Body of pancreas (tissue), 4 donors: ENCODE data around the gene CAMTA1.

Experiments
- POLR2A ChIP-seq, 3 donors: fragments of 450-650 bp; IDR thresholded peaks; one replicate each; pipeline ENCODE4 v1.6.1; 2016; ENCODE audit warnings: antibody characterized with exemption in 3 of 3, mild to moderate bottlenecking in 2 of 3
- TF ChIP-seq, protein P1 (sequence below), 7 experiments: fragments of 450-650 bp in 4 of 7; fragments of 200-600 bp in 3 of 7; sonication (generic) in 3 of 7; IDR thresholded peaks; one replicate each; pipeline ENCODE4 v1.5.1; 2016 to 2019; ENCODE audit warnings: antibody characterized with exemption in 7 of 7

- TF ChIP-seq, protein P1, sequence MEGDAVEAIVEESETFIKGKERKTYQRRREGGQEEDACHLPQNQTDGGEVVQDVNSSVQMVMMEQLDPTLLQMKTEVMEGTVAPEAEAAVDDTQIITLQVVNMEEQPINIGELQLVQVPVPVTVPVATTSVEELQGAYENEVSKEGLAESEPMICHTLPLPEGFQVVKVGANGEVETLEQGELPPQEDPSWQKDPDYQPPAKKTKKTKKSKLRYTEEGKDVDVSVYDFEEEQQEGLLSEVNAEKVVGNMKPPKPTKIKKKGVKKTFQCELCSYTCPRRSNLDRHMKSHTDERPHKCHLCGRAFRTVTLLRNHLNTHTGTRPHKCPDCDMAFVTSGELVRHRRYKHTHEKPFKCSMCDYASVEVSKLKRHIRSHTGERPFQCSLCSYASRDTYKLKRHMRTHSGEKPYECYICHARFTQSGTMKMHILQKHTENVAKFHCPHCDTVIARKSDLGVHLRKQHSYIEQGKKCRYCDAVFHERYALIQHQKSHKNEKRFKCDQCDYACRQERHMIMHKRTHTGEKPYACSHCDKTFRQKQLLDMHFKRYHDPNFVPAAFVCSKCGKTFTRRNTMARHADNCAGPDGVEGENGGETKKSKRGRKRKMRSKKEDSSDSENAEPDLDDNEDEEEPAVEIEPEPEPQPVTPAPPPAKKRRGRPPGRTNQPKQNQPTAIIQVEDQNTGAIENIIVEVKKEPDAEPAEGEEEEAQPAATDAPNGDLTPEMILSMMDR (IDR thresholded peaks at IDR 0.05): no peak
- TF ChIP-seq POLR2A (IDR thresholded peaks at IDR 0.05): no peak
These were observed 150.8 kb downstream of the CAMTA1 start for GRCh38 chr1:6935911-6936690.
